Measurements from ENCODE around the gene KIF16B. TPM values are rescaled to one million over a fixed set of nuclear protein-coding genes. Genes with fewer than 3 reads are reported as not detected.

Gene KIF16B
- total RNA-seq, 2 experiments from 2014 or later: 3.5 to 4.2 TPM

DNA sequence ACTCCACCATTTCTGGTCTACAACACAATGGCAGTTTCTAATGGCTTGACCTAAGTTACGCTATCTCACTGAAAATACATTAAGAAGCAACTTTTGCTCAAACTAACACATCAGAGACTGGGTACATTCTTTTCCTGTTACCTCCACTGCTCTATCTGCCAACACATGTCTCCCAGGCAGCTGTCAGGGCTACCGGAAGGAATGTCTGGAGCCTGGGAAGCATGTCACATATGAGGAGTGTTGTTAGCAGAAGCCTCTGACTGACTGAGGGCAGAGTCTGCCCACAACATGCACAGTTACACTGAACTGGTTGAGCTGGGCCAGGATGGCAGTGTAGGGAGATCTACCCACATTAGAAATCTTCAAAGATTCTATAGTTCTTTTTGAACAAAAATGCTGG, 264.5 kb downstream of the KIF16B start:
- CTCF ChIA-PET: no interaction called here
- Mint-ChIP-seq H3K9me3 (peaks cover 11% of the 10 kb centered on the region), H3K27ac (no peak overlapping the region), H3K4me3 (no peak overlapping the region), H3K27me3 (no peaks in the 10 kb centered on the region), H3K4me1 (ENCODE audit: low read depth) (no peaks in the 10 kb centered on the region), H3K36me3 (ENCODE audit: low read depth) (peaks cover 18% of the 10 kb centered on the region)
- no peak for ATAC-seq
- intact Hi-C loops (cut with micrococcal nuclease): no loop called here
- POLR2A ChIA-PET: no interaction called here
- no peak for DNase-seq
- TF ChIP-seq, protein P1, sequence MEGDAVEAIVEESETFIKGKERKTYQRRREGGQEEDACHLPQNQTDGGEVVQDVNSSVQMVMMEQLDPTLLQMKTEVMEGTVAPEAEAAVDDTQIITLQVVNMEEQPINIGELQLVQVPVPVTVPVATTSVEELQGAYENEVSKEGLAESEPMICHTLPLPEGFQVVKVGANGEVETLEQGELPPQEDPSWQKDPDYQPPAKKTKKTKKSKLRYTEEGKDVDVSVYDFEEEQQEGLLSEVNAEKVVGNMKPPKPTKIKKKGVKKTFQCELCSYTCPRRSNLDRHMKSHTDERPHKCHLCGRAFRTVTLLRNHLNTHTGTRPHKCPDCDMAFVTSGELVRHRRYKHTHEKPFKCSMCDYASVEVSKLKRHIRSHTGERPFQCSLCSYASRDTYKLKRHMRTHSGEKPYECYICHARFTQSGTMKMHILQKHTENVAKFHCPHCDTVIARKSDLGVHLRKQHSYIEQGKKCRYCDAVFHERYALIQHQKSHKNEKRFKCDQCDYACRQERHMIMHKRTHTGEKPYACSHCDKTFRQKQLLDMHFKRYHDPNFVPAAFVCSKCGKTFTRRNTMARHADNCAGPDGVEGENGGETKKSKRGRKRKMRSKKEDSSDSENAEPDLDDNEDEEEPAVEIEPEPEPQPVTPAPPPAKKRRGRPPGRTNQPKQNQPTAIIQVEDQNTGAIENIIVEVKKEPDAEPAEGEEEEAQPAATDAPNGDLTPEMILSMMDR (IDR thresholded peaks at IDR 0.05): no peak

- ATAC-seq (no peak), DNase-seq (no peak)
- H3K36me3 Mint-ChIP-seq (ENCODE audit: low read depth): peaks cover 15% of the 10 kb centered on the region
- H3K4me1 Mint-ChIP-seq (ENCODE audit: low read depth): no peaks in the 10 kb centered on the region
- H3K27me3 Mint-ChIP-seq: no peaks in the 10 kb centered on the region
- peaks cover 24% of the 10 kb centered on the region for H3K9me3 Mint-ChIP-seq
- intact Hi-C loops (cut with micrococcal nuclease): no loop called here
- H3K4me3 Mint-ChIP-seq: no peak overlapping the region
- no peak overlapping the region for H3K27ac Mint-ChIP-seq
- ChIA-PET CTCF (no interaction called here), POLR2A (no interaction called here)
- TF ChIP-seq, protein P1 (IDR thresholded peaks at IDR 0.05): no peak
These were observed 270.4 kb downstream of the KIF16B start for GRCh38 chr20:16302818-16303217.

DNA sequence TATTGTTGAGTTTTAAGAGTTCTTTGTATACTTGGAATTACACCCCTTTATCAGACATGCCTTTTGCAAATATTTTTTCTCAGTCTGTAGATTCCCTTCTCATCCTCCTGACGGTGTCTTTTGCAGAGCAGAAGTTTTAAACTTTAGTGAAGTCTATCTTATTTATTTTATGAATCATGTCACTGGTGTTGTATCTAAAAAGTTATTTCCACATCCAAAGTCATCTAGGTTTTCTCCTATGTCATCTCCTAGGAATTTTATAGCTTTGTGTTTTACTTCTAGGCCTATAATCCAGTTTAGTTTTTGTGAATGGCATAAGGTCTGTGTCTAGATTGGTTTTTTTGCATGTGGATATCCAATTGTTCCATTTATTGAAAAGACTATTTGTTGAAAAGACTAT, 271.3 kb downstream of the KIF16B start:
- intact Hi-C loops (cut with micrococcal nuclease): no loop called here
- no peak overlapping the region for H3K27ac Mint-ChIP-seq
- H3K27me3 Mint-ChIP-seq: no peaks in the 10 kb centered on the region
- TF ChIP-seq, protein P1 (IDR thresholded peaks at IDR 0.05): no peak
- peaks cover 16% of the 10 kb centered on the region for H3K36me3 Mint-ChIP-seq (ENCODE audit: low read depth)
- H3K9me3 Mint-ChIP-seq: peaks cover 24% of the 10 kb centered on the region
- no peak for ATAC-seq
- no peak for DNase-seq
- H3K4me3 Mint-ChIP-seq: no peak overlapping the region
- ChIA-PET CTCF (no interaction called here), POLR2A (no interaction called here)
- H3K4me1 Mint-ChIP-seq (ENCODE audit: low read depth): no peaks in the 10 kb centered on the region

GRCh38 chr20:16299897-16300296, 273.4 kb downstream of the KIF16B start:
- no peak overlapping the region for H3K4me3 Mint-ChIP-seq
- ATAC-seq (no peak), DNase-seq (no peak)
- ChIA-PET POLR2A (no interaction called here), CTCF (no interaction called here)
- TF ChIP-seq, protein P1 (IDR thresholded peaks at IDR 0.05): no peak
- H3K27me3 Mint-ChIP-seq: no peaks in the 10 kb centered on the region
- peaks cover 18% of the 10 kb centered on the region for H3K9me3 Mint-ChIP-seq
- no peaks in the 10 kb centered on the region for H3K4me1 Mint-ChIP-seq (ENCODE audit: low read depth)
- peaks cover 13% of the 10 kb centered on the region for H3K36me3 Mint-ChIP-seq (ENCODE audit: low read depth)
- intact Hi-C loops (cut with micrococcal nuclease): no loop called here
- H3K27ac Mint-ChIP-seq: no peak overlapping the region

GRCh38 chr20:16296931-16297330, 276.3 kb downstream of the KIF16B start:
- Mint-ChIP-seq H3K4me1 (ENCODE audit: low read depth) (no peaks in the 10 kb centered on the region), H3K27me3 (no peaks in the 10 kb centered on the region), H3K27ac (no peak overlapping the region), H3K36me3 (ENCODE audit: low read depth) (peaks cover 6% of the 10 kb centered on the region), H3K4me3 (no peak overlapping the region), H3K9me3 (peaks cover 4% of the 10 kb centered on the region)
- ChIA-PET POLR2A (no interaction called here), CTCF (no interaction called here)
- TF ChIP-seq, protein P1 (IDR thresholded peaks at IDR 0.05): no peak
- no peak for ATAC-seq
- intact Hi-C loops (cut with micrococcal nuclease): no loop called here
- no peak for DNase-seq
